Left ventricle myocardium inferior (tissue), 1 donor: ENCODE data around the gene INVS. TPM values are rescaled to one million over a fixed set of nuclear protein-coding genes. Genes with fewer than 3 reads are reported as not detected.

ENCODE experiments used
- DNase-seq: peaks from one replicate; pipeline ENCODE4 v3.0.0-alpha.2; 2020
- H3K27ac ChIP-seq: fragments of 200-600 bp; replicated peaks from 2 replicates; pipeline ENCODE4 v1.8.0; 2021
- H3K27me3 ChIP-seq: fragments of 200-600 bp; 2 replicates; pipeline ENCODE4 v1.8.0; 2021; ENCODE audit warnings: low read depth
- H3K36me3 ChIP-seq: fragments of 200-600 bp; 2 replicates; pipeline ENCODE4 v1.8.0; 2021
- H3K4me1 ChIP-seq: fragments of 200-600 bp; 2 replicates; pipeline ENCODE4 v1.8.0; 2021
- H3K4me3 ChIP-seq: fragments of 200-600 bp; 2 replicates; pipeline ENCODE4 v1.8.0; 2021; ENCODE audit warnings: mild to moderate bottlenecking, moderate library complexity
- H3K9me3 ChIP-seq: fragments of 200-600 bp; replicated peaks from 2 replicates; pipeline ENCODE4 v1.8.0; 2021
- intact Hi-C: fragments of 100-400 bp; cut with micrococcal nuclease; formaldehyde crosslinking; loops from one replicate; pipeline ENCODE4 v1.11.0; 2022
- total RNA-seq: library from RNA; stranded (reverse); fragmentation: NEBNext Ultra II Directional; extraction: Animal tissue kit (Norgen Biotek cat#: 25700); gene quantifications from one replicate; pipeline ENCODE4 v1.2.1, GENCODE V29; 2021
- TF ChIP-seq, protein P1 (sequence below): fragments of 200-600 bp; IDR thresholded peaks from 2 replicates; pipeline ENCODE4 v1.8.0; 2021; ENCODE audit warnings: antibody characterized with exemption, mild to moderate bottlenecking, borderline replicate concordance
- donor health status: DM: no; HTN: yes; CAD: no; lungs with severe emphysema.

Gene INVS
- total RNA-seq, 1 donor from 2014 or later = 6.7 TPM

DNA sequence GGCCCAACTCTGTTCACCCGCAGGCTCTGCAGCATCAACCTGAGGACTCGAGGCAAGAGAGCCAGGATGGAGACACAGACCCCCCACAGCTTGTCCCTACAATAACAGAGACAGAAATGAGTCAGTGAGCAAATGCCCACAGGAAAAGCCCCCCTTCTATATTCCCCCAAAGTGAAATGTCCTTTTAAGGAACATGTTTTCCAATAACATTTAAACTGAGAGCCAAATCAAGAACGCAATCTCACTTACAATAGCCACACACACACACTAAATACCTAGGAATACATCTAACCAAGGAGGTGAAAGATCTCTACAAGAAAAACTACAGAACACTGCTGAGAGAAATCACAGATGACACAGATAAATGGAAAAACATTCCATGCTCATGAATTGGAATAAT, 204.7 kb downstream of the INVS start:
- Histone ChIP-seq H3K27ac (no peak overlapping the region), H3K4me3 (no peak overlapping the region), H3K36me3 (peaks cover 50% of the 10 kb centered on the region), H3K9me3 (no peaks in the 10 kb centered on the region), H3K4me1 (peaks cover 12% of the 10 kb centered on the region), H3K27me3 (no peaks in the 10 kb centered on the region)
- no peak for DNase-seq
- intact Hi-C loops = no loop called here
- TF ChIP-seq, protein P1, sequence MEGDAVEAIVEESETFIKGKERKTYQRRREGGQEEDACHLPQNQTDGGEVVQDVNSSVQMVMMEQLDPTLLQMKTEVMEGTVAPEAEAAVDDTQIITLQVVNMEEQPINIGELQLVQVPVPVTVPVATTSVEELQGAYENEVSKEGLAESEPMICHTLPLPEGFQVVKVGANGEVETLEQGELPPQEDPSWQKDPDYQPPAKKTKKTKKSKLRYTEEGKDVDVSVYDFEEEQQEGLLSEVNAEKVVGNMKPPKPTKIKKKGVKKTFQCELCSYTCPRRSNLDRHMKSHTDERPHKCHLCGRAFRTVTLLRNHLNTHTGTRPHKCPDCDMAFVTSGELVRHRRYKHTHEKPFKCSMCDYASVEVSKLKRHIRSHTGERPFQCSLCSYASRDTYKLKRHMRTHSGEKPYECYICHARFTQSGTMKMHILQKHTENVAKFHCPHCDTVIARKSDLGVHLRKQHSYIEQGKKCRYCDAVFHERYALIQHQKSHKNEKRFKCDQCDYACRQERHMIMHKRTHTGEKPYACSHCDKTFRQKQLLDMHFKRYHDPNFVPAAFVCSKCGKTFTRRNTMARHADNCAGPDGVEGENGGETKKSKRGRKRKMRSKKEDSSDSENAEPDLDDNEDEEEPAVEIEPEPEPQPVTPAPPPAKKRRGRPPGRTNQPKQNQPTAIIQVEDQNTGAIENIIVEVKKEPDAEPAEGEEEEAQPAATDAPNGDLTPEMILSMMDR = no peak

DNA sequence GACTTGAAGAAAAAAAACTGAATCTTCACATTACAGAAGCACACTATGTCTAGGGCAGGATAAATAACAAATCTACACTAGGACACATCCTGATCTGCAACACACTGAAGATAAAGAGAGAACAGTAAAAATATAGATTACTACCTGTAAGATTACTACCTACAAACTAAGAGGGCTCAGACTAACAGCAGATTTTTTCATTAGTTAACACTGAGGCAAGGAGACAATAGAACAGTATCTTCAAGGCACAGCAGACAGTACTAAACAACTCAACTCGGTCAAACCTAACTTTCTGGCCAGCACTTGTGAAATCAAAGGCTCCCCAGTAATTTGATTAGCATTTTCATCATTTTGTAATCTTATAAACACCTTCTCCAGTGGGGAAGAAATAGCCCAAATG, 207.2 kb downstream of the INVS start:
- Histone ChIP-seq H3K27me3 (no peaks in the 10 kb centered on the region), H3K9me3 (no peaks in the 10 kb centered on the region), H3K36me3 (peaks cover 55% of the 10 kb centered on the region), H3K27ac (no peak overlapping the region), H3K4me1 (peaks cover 17% of the 10 kb centered on the region), H3K4me3 (no peak overlapping the region)
- DNase-seq = no peak
- intact Hi-C loops = no loop called here
- TF ChIP-seq, protein P1 = no peak

DNA sequence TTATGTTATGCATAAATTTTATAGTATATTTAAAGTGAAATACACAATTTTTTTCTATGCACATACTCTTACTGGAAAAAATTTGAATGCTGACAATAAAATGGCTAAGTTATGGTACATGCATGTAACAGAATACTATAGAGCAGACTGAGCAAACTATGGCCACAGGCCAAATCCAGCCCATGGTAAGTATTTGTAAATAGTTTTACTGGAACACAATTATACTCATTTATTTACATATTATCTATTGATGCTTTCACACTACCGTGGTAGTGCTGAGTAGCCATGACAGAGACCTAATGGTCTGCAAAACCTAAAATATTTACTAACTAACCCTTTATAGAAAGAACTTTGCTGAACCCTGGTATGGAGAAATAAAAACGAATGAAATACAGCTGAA, 208.0 kb downstream of the INVS start:
- Histone ChIP-seq H3K36me3 (peaks cover 47% of the 10 kb centered on the region), H3K27me3 (no peaks in the 10 kb centered on the region), H3K4me3 (no peak overlapping the region), H3K9me3 (no peaks in the 10 kb centered on the region), H3K4me1 (peaks cover 17% of the 10 kb centered on the region), H3K27ac (no peak overlapping the region)
- intact Hi-C loops = no loop called here
- no peak for DNase-seq
- TF ChIP-seq, protein P1 = no peak

DNA sequence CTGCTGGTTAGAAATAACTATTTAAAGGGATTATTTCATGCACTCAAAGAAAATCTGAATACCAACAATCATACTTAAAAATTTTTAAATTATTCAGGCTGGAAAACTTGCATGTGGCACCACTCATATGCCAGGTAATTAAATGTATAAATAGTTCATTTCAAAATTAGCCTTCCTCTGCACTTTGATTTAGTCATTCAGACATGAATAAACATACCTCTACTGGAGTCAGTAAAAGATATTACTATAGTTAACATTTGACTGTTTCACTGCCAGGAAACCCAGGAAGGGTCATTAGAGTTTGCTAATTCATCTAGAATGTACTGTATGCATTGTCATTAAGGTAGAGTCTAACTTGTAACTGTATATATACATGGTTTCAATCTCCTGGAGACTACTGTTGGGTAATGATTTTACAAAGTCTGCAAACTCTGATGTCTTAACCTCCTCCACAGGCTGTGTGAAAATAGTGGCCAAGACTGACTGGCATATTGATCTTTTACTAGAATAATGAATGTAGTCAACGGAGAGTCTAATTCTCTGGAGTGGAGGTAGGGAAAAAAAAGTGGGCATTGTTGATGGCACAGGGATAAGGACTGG, 210.0 kb downstream of the INVS start:
- Histone ChIP-seq H3K4me3 (no peak overlapping the region), H3K27me3 (no peaks in the 10 kb centered on the region), H3K27ac (no peak overlapping the region), H3K36me3 (peaks cover 40% of the 10 kb centered on the region), H3K9me3 (no peaks in the 10 kb centered on the region), H3K4me1 (peaks cover 6% of the 10 kb centered on the region)
- DNase-seq = no peak
- TF ChIP-seq, protein P1 = no peak
- intact Hi-C loops = no loop called here

DNA sequence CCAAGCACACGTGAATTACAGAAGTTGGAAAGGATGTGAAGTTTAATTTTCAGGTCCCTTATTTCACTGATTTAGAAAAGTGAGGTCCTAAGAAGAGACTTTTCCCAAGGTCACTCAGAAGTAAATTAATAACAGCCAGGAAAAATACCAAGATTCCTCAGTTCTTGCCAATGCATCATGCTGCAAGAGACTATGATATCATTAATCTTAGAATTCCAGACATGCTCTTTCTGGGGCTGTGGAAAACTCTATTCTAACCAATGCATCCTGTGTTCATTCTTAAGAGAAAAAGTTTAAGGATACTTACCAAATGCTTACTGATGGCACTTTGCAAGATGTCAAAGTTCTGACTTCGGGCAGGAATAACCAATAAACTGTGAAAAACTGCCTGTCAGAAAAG, 210.9 kb downstream of the INVS start:
- Histone ChIP-seq H3K4me1 (peaks cover 6% of the 10 kb centered on the region), H3K4me3 (no peak overlapping the region), H3K27me3 (no peaks in the 10 kb centered on the region), H3K36me3 (peaks cover 35% of the 10 kb centered on the region), H3K9me3 (no peaks in the 10 kb centered on the region), H3K27ac (no peak overlapping the region)
- intact Hi-C loops = no loop called here
- no peak for DNase-seq
- TF ChIP-seq, protein P1 = no peak
